GM21723 (cell line): ENCODE data around the gene RENBP.
A peak's percentile ranks its signal among the peaks of the same experiment; 100 is the strongest.

Experiments
- ATAC-seq: cut with Tn5 transposase; IDR thresholded peaks from one replicate; pipeline ENCODE4 v1.9.1; 2021; ENCODE audit warnings: mild to moderate bottlenecking, moderate library complexity; ENCODE audit not compliant: unreplicated experiment

The RENBP gene

DNA sequence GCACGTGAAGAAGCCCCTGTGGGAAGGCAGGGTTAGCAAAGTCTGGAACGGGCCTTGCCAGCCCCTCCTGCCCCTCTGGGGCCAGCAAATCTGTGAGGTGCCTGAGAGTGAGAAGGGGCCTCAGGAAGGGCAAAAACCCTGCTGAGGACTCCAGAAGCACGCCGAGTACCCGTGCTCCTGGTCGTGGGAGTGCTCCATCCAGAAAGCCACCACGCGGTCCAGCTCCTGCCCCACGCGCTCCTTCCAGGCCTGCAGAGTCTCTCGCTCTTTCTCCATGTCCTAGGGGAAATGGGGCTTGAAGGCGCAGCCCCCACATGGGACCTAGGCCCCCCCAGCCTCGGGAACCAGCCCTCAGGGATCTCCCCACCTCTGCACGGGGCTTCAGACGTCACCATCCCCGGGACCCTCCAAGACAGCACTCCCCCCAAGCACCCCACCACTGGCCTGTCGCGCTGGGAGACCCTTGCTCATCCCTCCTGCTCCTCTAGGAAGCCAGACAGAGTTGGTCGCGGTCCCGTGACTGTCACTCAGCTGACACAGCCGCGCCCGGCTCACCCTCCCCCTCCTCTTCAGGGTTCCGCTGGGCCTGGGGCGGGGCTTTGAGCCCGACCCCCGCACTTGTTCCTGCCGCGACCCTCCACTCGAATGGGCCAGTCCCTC is at the start of gene RENBP:
Gene RENBP, minus strand, starts transcription at position 504 of the 660 bp plus-strand sequence. Its CDS starts 33 bp downstream, at position 471.
- no peak for ATAC-seq

DNA sequence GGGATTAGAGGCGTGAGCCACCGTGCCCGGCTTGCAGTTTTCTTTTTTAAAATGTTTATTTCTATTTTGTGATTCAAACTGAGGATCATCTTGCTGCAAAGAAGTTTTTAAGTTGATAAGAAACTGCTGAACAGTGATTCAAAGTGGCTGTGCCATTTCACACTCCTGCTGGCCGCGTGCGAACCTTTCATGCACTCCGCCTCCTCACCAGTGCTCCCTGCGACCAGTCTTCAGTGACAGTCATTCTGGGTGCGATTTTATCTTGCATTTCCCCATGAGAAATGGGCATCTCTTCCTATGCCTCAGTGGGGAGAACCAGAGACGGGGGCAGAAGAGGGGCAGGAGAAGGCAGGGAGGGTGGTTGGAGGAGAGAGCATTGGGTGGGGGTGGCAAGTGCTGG is 49.5 kb upstream of the RENBP start:
- no peak for ATAC-seq

DNA sequence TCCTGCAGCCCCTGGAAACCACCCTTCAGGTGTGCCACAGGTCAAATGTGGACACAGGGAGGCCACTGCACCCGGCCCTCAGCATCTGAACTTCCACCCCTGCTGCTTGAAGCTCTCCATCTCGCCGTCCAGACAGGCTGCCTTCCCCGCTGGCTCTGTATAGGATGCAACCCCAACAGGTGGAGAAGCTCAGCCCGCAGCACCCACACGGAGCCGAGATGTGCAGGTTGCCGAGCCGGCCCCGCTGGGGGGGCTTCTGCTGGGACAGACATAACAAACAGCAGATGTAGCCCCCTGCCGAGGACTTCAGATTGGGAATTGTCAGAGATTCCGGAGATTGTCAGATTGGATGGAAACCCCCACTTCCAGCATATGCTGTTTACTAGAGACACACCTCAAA is 48.6 kb upstream of the RENBP start:
- no peak for ATAC-seq

DNA sequence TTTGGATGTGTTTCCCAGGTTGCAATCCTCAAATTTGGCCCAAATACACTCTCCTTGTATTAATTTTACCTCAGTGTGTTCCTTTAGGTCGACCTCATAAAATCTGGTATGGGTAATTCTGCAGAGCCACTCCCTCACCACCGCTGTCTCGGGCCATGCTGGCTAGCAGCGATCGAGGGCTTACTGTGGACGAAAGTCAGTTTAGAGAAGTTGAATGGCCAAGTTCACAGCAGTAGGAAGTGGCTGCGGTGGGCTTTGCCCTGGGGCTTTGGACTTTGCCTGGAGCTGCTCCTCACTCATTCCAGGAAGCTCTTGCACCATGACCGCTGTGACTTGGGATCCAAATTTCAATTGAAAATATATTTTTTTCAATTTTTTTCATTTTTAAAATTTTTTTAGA is 47.7 kb upstream of the RENBP start:
- ATAC-seq, result no peak

DNA sequence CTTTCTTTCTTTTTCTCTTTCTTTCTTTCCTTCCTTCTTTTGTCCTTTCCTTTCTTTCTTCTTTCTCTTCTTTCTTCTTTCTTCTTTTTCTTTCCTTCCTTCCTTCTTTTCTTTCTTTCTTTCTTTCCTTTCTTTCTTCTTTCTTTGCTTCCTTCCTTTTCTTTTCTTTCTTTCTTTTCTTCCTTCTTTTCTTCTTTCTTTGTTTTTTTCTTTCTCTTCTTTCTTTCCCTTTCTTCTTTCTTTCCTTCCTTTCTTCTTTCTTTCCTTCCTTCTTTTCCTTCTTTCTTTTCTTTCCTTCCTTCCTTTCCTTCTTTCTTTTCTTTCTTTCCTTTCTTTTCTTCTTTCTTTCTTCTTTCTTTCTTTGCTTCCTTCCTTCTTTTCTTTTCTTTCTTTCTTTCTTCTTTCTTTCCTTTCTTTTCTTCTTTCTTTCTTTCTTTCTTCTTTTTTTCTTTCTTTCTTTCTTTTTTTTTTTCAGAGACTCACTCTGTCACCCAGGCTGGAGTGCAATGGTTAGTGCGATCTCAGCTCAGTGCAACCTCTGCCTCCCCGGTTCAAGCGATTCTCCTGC is 46.7 kb upstream of the RENBP start:
- no peak for ATAC-seq

DNA sequence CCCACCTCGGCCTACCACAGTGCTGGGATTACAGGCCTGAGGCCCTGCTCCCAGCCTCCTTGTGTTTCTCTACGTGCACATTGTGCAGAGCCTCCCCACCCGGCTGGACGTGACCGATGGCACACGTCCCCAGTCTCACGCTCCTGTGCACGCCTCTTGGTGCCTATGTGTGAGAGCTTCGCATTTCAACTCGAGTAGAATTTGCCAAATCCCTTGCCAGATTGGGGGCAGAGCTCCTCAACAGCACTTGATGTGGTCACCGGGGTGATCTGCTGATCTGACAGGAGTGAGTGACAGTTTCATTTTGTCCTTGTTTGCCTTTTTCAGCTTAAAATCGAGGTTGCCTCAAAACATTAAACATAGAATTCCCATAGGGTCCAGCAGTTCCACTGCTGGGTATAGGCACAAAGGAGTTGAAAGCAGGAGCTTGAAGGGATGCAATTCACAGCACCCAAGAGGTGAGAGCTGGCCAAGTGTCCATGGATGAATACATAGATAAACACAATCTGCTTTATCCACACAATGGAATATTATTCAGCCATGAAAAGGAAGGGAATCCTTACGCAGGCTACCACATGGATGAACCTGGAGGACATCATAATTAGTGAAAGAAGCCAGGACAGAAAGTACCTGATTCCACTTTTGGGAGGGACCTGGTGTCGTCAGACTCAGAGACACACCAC is 45.7 kb upstream of the RENBP start:
- ATAC-seq, result no peak

DNA sequence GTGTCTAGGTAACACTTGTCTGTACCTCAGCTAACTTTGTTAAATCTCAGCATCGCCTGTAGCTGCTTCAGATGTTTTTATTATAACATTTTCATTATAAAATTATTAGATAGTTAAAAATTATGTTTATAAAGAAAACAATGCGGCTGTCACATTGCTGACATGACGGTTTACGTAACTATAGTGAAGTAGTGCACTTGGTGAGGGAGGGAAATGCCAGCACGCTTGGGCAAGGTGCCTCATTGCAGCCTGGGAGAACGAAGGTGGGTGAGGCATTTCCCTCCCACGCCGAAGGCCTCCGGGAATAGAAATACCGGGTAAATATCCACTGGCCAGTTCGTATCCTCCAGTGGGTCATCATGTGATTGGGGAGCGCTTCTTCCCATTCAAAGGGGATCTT is 44.0 kb upstream of the RENBP start:
- no peak for ATAC-seq

DNA sequence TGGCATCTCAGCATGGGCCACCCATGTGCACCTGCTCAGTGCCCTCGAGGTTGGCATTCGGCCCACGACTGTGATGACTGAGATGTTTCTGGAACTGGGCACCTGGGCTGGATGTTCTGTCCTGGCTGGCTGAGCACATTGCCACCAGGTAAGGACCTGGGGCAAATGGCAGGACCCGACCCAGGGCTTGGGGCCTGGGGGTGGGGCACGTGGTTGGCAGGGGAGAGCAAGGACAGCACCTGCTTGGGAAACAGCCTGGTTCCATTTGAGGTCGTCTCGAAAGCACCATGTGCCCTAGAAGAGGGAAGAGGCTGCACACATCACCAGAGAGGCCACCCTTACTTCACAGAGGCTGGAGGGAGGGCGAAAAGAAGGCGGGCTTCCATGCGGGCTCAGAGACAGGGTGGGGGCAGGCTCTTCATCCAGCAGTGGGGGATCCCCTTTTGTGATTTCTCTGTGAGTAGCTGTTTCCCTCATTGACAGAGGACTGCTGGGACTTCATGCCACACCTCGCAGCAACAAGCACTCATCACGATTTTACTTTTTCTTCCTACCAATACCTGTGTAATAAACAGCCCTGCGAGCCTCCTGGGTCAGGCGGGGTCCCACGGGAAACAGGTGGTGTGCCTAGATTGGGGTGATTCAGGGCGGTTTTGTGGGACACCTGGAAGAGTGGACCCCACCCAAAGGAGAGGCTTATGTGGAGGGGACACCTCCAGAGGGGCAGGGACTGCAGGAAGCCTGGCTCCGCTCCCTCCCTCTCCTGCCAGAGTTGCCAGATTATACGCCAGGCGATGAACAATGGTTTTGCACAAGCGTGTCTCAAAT is 40.1 kb upstream of the RENBP start:
- no peak for ATAC-seq

DNA sequence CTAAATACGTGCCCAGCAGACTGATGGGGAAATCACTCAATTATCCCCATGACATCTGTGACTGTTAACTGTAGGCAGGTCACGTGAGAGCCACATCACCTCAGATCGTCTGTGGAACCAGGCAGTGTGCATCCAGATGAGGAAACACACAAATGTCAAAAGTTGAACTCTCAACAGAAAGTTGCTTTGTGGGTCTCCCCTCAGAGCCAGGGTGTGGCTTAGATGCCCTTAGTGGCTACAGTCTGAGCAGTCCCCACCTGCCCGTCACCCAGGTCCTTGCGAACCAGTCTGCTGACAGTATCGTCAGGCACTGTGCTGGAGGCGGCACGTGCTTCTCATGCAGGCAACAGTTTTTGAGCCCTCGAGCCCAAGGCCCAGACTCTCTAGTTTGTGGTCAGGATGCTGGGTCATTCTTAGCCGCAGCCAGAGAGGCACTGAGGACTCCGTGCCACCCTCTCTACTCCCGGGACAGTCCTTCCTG is 38.9 kb upstream of the RENBP start:
- ATAC-seq, result no peak

DNA sequence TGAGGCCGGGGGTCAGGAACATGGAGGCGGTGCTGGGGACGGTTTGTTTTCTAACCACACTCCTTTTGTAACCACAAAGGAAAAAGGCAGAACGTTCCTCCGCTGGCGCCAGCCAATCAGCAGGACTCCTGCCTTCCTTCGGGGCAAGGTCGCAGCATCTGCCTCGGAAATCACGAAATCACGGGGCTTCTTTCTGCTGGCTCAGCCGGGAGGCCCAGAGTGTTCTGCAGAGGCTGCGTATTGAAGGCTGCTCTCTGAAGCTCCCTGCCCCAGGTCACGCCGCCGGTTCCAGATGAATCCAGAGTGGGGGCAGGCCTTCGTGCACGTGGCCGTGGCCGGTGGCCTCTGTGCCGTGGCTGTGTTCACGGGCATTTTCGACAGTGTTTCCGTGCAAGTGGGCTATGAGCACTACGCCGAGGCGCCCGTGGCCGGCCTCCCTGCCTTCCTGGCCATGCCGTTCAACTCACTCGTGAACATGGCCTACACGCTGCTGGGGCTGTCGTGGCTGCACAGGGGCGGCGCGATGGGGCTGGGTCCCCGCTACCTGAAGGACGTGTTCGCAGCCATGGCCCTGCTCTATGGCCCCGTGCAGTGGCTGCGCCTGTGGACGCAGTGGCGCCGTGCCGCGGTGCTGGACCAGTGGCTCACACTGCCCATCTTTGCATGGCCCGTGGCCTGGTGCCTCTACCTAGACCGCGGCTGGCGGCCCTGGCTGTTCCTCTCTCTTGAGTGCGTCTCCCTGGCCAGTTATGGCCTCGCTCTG is 37.5 kb upstream of the RENBP start:
- ATAC-seq, result no peak

DNA sequence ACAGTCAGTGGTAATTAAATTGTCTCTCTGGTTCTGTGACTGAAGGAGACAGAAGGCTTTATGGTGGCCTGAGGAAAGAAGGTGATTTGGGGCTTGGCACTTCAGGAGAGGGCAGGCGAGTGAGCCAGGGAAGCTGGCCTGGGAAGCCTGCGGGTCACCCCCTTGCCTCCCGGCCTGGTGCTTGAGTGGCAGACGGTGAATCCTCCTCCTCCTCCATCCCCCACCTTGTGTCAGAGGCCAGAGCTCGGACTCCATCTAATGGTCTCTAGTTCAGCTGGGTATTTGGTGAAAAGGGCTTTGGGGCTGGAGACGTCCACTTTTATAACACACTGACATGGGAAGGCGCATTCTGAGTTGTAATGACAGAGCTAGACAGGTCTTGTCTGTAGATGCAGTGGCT is 36.8 kb upstream of the RENBP start:
- ATAC-seq, result no peak

DNA sequence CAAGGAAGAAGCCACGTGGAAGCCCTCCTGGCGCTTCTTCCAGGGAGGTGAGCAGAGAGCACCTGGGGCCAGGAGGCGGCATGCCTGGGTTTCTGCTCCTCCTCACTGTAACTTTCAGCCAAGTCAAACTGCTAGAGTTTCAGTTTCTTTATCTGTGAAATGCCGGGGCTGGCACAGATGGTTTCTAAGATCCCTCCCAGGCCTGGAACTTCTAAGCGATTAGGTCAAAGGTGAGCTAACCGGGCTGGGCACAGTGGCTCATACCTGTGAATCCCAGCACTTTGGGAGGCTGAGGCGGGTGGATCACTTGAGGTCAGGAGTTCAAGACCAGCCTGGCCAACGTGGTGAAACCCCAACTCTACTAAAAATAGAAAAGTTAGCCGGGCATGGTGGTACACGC is 36.0 kb upstream of the RENBP start:
- peak; percentile 53 for ATAC-seq

DNA sequence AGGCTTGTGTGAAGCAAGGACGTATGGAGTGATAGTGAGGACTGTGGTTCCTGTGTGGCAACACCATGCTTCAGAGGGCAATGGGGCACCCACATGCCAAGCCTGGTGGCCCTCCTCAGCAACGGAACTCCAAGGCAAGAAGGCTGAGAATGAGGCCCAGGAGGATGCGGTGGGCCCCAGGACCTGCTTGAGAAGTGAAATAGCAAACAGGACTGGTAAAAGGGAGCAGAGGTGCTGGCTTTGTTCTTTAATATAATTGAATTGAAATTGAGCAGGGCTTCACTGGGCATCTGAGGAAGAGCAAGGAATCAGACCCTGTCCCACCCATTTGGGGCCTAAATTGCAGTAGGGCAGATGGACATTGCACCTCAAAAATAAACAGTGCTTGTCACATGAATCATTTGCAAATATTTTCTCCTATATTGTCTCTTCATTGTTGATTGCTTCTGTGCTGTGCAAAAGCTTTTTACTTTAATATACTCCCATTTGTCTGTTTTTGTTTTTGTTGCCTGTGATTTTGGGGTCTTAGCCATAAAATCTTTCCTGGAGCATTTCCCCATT is 30.4 kb upstream of the RENBP start:
- ATAC-seq, result no peak

DNA sequence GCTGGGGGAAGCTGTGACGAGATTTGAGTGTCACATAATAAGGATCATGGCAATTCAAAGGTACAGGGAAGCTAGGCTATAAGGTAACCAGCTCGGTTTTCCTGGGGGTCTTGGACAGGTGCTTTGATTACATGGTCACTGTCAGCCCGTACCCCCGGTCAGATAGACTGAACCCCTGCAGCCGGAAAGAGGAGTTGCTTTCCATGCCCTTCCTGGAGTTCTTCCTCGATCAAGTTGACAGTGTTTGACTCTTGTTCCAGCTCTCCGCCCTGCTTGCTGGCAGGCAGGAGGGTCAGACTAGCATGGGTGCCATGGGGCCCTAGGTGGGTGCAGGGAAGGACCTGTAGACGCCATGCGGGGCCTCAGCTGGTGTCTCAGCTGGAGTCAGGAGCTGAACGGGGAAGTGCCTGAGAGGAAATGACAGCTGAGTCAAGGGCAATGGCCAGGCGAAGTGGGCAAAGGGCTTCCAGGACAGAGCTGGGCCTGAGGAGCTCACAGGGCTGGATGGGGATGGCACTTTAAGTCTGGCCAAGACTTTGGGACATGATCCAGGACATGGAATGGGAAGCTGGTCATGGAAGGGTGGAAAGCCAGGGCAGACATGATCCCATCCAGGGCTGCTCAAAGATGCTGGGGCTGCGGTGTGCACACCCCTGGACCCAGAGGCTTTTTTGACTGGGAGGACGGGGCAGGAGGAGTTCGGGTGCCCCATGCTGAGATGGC is 29.7 kb upstream of the RENBP start:
- no peak for ATAC-seq

DNA sequence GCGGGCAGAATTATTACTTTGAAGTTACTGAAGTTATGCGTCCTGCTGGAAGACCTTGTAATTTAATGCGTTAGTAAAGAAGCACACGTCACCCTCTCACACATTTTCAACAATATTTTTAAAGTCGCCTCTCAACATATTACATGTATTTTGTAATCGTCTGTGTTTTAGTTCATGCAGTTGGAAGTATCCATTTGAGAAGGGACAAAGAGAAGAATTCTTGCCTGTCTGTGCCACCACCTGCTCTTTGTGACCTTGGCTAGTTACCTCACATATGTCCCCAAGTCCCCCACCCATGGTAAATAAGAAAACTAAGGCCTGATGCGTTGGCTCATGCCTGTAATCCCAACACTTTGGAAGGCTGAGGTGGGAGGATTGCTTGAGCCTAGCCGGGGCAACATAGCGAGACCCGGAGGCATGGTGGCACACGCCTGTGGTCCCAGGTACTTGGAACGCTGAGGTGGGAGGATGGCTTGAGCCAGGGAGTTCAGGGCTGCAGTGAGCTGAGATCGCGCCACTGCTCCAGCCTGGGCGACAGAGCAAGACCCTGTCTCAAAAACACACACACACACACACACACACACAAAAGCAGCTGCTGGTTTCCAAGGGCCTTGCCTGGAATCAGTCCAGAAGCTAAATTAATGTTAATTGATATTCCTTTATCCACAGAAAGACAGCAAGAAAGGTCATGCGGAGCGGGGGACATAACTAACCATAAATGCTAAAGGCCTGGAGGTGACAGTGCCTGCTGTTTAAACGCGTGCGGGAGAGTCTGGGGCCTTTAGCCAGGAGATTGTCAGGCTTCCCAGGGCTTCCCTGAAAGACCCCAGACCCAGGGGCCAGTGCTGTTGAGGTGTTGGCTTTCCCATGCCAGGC is 28.9 kb upstream of the RENBP start:
- no peak for ATAC-seq

DNA sequence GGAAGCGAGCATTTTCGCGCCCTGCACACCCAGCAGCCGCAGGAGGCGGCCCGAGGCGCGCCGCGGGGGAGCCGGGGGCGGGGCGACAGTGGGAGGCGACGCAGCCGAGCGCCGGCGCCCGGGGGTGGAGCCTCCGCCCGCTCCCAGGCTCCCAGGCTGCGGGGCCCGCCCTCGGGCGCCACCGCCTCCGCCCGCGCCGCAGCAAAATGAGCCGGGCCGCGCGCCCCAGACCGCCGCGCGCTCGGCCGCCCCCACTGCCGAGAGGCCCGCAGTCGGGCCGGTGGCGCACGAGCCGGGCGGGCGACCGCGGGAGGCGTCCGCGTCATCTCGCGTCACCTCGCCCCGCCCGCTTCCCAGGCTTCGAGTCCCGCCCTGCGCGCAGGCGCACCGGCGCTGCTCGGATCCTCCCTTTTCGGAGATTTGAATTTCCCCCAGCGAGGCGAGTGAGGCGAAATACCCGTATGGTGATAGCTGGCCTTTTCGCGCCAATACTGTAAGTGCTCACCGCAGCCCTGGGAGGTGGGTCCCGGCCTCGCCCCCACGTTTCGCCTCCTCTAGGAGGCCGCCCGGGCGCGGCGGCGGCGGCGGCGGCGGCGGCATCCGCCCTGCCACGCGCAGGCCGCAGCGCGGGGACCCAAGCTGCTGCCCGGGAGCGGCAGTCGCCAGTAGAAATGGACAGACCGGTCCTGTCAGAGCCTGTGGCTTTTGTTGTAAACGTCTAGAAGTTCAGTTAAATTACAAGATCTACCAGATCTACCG is 28.1 kb upstream of the RENBP start, which contains the start of gene TMEM187:
Gene TMEM187, plus strand, starts transcription at position 387 of the 759 bp plus-strand sequence. CDS start 9,309 bp downstream, outside the sequence.
- ATAC-seq, result peak; percentile 49

DNA sequence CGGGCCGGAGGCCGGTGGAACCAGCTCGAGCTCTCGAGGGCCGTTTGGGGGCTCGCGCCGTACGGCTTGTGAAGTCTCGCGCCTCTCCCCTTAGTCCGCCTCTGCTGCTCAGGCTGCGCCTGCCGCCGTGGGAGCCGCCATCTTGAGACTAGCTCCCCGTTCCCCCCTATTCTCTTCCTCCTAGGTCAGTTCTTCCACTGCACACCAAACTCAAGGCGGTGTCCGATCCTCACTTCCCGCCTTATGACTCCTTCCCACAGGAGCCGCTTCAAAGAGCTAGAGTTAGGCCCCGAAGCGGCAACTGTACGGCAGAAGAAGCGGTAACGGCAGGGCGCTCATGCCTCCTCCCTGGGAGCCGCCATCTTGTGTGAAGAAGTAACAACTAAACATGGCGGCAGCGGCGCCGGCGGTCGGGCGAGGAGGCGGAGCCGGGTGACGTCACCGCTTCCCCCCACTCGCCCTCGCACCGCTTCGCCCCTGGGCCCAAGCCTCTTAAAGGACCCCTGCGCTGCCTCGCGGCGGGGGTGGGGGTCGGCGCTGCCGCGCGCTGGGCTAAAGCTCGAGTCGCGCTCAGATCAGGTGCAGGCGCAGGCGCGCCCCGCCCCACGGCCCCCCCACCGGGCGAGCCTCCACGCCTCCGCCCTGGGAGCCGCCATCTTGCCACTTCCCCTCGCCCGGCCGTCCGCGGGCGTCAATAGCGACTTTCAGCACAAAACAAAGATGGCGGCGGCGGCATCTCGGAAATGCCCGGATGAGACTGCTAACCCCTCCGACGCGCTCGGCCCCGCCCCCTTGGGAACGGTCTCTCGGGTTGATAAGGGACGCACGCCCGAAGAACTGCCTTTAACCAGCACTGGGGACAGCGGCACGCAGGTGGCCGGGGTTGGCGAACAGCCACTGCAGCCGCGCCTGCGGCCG is 27.3 kb upstream of the RENBP start, which contains the start of gene HCFC1:
Gene HCFC1, minus strand, starts transcription at position 369 of the 918 bp plus-strand sequence. CDS start 978 bp downstream, outside the sequence.
- peak; percentile 45 for ATAC-seq
